Activated CD4-positive, alpha-beta T cell treated with anti-CD3 and anti-CD28 coated beads for 48 hours (primary cell): ENCODE data around the gene LY6G5B.

ENCODE experiments used
- DNase-seq: peaks from one replicate; pipeline ENCODE4 v3.0.0-alpha.2; 2020

Gene LY6G5B

DNA sequence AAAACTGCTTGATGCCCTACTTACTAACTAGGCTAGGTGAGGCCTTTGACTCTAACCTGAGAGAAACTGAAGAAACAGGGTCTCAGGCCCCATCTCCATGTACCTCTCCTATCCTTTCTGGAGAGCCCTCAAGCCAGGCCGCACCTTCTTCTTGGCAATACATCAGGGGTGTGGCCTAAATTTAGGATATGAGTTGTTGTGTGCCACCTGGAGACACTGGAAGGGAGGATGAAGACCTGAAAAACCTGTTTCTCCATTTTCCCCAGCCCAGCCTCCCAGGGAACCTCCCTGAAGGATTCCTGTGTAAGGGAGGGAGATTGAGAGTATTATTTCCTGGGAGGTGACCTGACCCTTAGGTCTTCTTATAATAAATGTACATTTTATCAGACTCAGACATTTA is 48.5 kb downstream of the LY6G5B start:
- DNase-seq, result no peak

DNA sequence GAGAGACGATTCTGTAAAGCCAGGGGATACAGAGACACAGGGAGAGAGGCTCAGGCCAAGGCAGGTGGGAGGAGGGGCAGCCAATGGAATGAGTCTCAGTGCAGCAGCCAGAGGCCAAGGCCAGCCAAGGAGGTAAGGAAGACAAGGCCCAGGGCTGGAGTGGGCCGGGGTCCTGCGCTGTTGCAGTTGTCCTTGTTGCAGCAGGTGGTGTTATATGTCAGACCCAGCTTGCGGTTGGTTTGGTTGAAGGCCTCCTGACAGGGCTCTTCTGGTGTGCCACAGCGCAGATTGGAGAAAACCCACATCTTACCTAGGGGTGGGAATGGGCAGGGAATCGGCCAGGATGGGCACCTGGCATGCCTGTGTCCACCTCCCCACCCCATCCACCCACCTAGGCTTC is 49.2 kb downstream of the LY6G5B start:
- no peak for DNase-seq

DNA sequence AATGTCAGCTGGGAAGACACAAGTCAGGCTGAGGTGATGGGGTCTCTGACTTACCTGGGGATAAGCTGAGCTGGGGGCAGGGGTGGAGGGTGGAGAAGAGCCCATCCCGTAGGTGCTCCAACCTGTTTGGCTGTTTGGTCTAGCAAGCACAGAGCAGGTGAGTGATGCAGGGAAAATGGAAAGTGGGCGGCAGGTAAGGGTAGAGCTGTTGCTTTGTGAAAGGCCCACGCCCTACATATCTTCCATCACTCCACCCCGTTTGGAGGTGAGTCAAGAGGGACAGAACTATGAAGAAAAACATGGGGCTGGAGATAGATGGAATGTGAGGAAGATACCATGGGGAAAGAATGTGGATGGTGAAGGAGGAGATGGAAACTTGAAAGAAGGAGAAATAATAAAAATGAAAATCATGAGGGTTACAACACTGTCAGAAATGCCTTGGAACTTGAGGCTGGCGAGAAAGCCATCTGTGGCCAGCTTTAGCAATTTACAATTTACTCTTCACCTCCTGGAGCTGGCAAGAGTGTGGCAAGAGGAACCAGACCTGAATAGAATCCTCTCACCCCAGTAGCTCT is 50.5 kb downstream of the LY6G5B start:
- no peak for DNase-seq

DNA sequence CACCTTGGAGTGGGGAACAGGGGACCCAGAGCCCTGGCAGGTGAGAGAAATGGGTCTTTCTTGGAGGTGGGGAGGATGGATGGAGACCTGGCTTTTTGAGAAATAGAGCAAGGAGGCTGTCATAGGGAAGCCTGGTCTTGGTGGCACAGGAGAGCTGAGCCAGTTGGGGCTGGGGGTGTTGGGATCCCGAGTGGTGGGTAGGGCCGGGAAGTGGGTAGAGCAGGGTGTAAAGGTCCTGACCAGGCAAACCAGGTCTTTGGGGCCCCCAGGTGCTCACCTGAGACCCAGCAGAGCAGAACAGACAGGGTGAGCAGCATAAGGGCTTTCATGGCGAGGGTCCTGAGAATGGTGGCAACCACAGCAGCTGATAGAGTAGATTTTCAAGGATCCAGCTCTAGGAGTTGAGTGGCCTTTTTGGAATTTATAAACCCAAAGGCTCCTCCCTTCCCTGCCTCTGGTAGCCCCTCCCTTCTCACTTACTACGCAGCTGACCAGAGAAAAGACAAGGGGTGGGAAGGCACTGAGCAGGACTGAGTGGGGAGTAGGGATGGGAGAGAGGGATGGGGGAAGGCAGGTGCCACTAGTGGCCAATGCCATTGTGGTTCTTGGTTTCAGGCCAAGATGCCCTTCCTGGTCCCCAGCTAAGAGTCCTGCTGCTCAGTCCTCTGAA is 51.7 kb downstream of the LY6G5B start, which contains the start of gene LY6G6C:
Gene LY6G6C (minus strand): TSS at position 396 of the 670 bp plus-strand sequence. CDS start 67 bp downstream, at position 329.
- no peak for DNase-seq

DNA sequence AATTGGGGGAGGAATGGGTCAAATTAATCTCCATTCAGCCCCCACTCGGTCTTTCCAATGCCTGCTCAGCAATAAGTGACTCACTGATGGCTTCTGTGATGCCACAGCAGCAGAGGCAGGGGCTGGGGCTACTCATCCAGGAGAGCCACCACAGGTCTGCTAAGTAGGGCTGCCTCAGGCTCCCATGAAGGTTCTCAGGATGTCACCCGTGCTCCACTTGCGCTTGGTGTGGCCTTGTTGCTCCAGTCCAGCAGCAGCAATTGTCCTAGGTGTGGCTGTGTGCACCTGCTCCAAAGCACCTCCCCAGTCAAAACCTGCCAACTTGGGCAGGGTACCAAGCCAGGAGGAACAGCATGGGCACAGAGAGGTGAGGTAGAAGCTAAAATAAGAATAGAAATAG is 52.4 kb downstream of the LY6G5B start:
- no peak for DNase-seq
